Skin epidermis (tissue), 12 donors: ENCODE data around the gene GPRC5C.

Experiments used
- H3K27ac ChIP-seq, 21 experiments: fragments of 200-600 bp; sonication (generic) in 11 of 21; one replicate each; pipeline ENCODE4 v1.5.0; 2020; ENCODE audit warnings: mild to moderate bottlenecking in 3 of 21, inconsistent platforms in 2 of 21, moderate library complexity in 2 of 21
- H3K4me3 ChIP-seq, 7 experiments: fragments of 200-600 bp; sonication (generic) in 2 of 7; one replicate each; pipeline ENCODE4 v1.5.0; 2020; ENCODE audit warnings: inconsistent platforms in 2 of 7, mild to moderate bottlenecking in 2 of 7, moderate library complexity in 1 of 7

GPRC5C gene

GRCh38 chr17:74448756-74449155 lies 16.9 kb downstream of the GPRC5C start:
- Histone ChIP-seq H3K4me3 (no peak overlapping the region), H3K27ac (peak overlapping the region in 1 of 21 experiments; percentile 41)

- H3K27ac ChIP-seq = no peak overlapping the region
- no peak overlapping the region for H3K4me3 ChIP-seq
These were observed 17.4 kb downstream of the GPRC5C start for GRCh38 chr17:74449306-74449705.

- peak overlapping the region in 1 of 21 experiments; percentile 6 for H3K27ac ChIP-seq
- H3K4me3 ChIP-seq = no peak overlapping the region
These were observed 17.9 kb downstream of the GPRC5C start for GRCh38 chr17:74449773-74450172.

- no peak overlapping the region for H3K4me3 ChIP-seq
- H3K27ac ChIP-seq = peak overlapping the region in 1 of 21 experiments; percentile 6
These were observed 18.3 kb downstream of the GPRC5C start for GRCh38 chr17:74450231-74450630.

- Histone ChIP-seq H3K4me3 (no peak overlapping the region), H3K27ac (no peak overlapping the region)
These were observed 19.1 kb downstream of the GPRC5C start for GRCh38 chr17:74450925-74451403.

DNA sequence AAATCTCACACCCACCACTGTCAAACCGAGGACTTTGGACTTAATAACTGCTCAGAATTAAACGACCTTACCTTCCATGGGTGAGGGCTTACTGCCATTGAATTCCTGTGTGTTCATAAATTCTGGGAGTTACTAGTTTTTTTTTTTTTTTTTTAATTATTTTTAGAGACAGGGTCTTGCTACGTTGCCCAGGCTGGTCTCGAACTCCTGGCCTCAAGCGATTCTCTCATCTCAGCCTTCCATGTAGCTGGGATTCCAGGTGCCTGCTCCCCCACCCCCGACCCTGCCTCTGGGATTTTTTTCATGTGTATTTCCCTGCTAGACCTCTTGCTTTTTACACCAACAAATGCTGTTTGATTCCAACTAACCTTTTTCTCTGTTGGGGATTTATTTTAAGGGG lies 19.7 kb downstream of the GPRC5C start:
- H3K4me3 ChIP-seq = no peak overlapping the region
- H3K27ac ChIP-seq = no peak overlapping the region

DNA sequence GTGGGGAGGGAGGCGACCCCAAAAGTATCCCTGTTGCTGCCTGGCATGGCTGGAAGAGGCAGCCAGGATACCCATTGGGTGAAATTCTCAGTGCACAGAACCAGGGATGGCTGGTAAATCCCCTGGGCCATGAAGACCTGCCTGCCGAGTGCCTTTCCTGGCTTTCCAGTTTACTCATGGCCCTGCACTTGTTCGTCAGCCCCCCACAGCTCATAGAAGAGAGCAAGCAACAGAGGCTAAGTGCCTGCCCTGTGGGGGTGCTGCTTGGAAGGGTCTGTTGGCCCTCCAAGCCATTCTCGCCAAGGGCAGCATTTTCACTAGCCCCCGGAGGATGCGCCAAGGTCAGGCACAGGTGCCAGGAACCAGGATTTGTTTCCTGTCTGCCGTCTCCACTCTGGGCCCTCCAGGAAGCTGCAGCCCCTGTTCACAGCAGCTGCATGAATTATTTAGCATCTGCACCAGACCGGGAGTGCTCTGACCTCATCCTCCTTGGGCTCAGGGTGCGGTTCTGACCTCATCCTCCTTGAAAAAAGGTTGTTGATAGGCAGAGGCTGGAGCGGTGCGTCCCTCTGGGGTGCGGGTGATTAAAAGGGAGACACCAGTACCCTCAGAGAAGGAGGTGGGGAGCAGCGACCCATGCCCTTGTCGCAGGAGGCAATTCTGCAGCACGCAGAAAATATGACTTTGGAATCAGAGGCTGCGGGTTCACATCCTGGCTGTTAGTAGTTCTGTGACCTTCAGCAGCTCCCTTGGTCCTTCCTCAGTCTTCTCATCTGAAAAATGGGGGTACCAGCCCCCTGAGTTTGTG lies 20.3 kb downstream of the GPRC5C start:
- no peak overlapping the region for H3K4me3 ChIP-seq
- H3K27ac ChIP-seq = peak overlapping the region in 1 of 21 experiments; percentile 64

GRCh38 chr17:74452841-74453661 lies 21.2 kb downstream of the GPRC5C start:
- H3K27ac ChIP-seq = peak overlapping the region in 7 of 21 experiments; percentile 27 to 78 (median 64)
- peak overlapping the region in 3 of 7 experiments; percentile 11 to 42 (median 29) for H3K4me3 ChIP-seq

GRCh38 chr17:74453665-74454196 lies 21.8 kb downstream of the GPRC5C start:
- Histone ChIP-seq H3K4me3 (peak overlapping the region; percentile 11 to 42 (median 22)), H3K27ac (peak overlapping the region in 15 of 21 experiments; percentile 14 to 78 (median 42))

GRCh38 chr17:74454197-74455024 lies 22.5 kb downstream of the GPRC5C start:
- Histone ChIP-seq H3K27ac (peak overlapping the region in 19 of 21 experiments; percentile 30 to 82 (median 64)), H3K4me3 (peak overlapping the region; percentile 11 to 42 (median 22))

DNA sequence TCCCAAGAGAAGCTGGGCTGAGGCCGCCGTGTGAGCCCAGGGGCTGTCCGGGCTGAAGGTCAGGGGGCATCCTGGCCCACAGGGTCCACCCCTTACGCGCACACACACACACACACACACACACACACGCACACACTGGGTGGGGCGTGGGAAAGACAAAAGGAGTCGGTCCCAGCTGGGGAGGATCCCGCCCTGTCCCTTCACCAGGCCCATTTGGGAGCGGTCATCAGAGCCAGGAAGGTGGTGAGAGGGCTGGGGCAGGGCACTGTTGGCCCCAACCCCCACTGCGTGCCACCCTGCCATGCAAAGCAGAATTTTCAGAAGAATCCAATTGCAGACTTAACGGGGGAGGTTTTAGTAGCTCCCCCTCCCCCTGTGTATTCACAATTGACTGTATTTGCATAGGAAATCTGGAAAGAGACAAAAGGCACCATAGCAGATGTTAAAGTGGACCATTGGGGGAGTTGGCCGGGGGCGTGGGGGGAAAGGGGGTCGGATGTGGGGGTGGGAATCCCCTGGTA lies 23.2 kb downstream of the GPRC5C start:
- Histone ChIP-seq H3K4me3 (no peak overlapping the region), H3K27ac (peak overlapping the region in 11 of 21 experiments; percentile 30 to 82 (median 69))

DNA sequence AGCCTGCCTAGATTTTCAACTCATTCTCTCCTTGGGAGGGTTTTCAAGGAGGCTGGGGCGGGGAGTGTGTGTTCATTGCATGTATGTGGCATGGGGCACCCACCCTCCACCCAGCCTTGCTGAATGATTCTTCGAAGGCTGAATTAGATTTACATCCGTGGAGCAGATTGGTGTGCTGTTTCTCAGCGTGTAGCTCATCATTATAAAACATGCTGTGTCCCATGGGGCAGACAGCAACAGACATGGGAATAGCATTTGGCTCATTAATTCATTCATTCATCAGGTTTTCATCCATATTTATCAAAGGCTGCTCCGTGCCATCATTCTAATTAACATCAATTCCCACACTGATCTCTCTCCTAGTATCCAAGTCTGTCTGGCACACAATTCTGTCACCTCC lies 23.9 kb downstream of the GPRC5C start:
- no peak overlapping the region for H3K4me3 ChIP-seq
- no peak overlapping the region for H3K27ac ChIP-seq

DNA sequence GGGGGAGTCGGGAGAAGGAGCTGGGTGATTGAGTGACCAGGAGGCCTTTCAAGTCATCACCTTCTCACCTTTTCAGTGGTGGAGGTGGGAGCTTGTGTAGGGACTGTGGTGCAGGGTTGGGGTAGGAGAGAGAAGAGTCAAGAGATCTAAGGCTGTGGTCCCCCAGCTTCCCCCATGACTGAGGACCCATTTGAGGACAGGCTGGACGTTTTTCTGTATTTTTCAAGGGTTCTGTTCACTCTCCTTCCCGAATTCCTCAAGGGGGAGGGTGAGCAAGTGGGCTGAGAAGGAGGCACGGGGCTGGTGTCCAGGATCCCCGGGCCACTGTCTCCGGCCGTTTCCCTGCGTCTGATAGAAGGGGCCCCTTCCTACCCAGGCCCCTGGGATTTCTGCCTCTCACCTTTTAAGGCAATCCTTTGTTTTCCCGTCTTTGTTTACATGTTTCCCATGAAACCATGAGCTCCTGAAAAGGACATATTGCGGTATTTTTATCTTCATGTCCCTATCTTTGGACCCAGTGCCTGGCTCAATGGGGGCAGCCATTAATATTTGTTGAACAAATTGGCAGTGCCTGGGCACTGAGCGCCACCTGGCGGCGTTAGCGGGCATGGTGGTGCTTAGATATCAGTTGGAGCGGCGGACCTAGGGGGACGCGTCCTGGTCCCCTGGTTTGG lies 25.4 kb downstream of the GPRC5C start:
- Histone ChIP-seq H3K27ac (no peak overlapping the region), H3K4me3 (no peak overlapping the region)

- Histone ChIP-seq H3K27ac (no peak overlapping the region), H3K4me3 (no peak overlapping the region)
These were observed 25.9 kb downstream of the GPRC5C start for GRCh38 chr17:74457820-74458166.

DNA sequence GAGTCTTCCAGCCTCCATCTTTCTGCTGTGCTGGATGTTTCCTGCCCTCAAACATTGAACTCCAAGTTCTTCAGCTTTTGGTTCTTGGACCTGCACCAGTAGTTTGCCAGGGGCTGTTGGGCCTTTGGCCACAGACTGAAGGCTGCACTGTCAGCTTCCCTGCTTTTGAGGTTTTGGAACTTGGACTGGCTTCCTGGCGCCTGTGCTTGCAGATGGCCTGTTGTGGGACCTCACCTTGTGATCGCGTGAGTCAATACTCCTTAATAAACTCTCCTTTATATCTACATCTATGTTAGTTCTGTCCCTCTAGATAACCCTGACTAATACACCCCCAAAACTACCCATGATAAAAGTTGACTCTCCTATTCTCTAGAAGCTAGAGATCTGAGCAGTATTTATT lies 26.9 kb downstream of the GPRC5C start:
- Histone ChIP-seq H3K27ac (no peak overlapping the region), H3K4me3 (no peak overlapping the region)

DNA sequence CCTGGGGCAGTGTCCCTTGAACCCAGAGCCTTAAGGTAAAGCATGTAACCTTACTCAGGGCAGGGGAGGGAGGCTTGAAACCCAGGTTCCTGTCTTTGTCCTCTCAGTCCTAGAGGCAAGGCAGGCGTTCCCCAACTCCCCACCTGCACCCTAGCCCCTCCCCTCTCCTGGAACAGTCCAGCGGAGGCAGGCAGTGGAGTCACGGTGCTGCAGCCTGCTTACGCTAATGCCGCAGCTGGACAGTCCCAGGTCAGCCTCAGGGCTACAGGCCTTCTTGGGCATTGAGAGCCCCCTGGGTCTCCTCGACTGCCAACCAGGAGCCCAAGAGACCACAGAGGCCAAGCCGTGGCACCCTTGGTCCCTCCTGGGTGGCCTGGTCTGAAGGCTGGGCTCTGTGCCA lies 27.7 kb downstream of the GPRC5C start:
- H3K4me3 ChIP-seq = no peak overlapping the region
- no peak overlapping the region for H3K27ac ChIP-seq

DNA sequence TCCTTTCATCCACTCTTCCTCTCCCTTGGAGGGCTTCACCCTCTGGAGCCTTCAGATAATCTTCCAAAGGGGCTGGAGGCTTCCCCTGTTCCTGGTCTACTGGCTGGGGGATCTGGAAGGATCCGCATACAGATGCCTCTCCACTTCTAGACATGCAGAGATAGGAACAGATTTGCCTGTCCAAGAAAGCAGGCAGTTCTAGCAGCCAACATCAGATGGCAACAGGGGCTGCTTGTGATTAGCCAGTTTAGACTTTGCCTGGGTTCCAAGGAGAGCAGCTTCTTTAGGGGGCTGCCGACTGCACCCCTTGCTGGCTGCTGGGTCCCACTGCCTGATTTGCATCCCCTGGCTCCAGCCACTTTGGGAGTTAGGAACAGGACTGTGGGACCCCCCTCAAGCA lies 28.4 kb downstream of the GPRC5C start:
- H3K27ac ChIP-seq = no peak overlapping the region
- H3K4me3 ChIP-seq = no peak overlapping the region

- no peak overlapping the region for H3K4me3 ChIP-seq
- H3K27ac ChIP-seq = peak overlapping the region in 1 of 21 experiments; percentile 47
These were observed 29.1 kb downstream of the GPRC5C start for GRCh38 chr17:74460996-74461395.

- peak overlapping the region in 3 of 21 experiments; percentile 37 to 70 (median 47) for H3K27ac ChIP-seq
These were observed 29.7 kb downstream of the GPRC5C start for GRCh38 chr17:74461611-74462010.

More at GRCh38 chr17:74461611-74462010, 29.7 kb downstream of the GPRC5C start:
- no peak overlapping the region for H3K4me3 ChIP-seq
